ENCODE data around the gene UBA1.
A peak's percentile ranks its signal among the peaks of the same experiment; 100 is the strongest.

Gene UBA1

GRCh38 chrX:47193475-47194193 lies at the start of gene UBA1:
Gene UBA1, plus strand, starts transcription at chrX:47193829. Its CDS starts 4,974 bp downstream, at chrX:47198803.
- DNase-seq (ENCODE audit: low read depth in 3 of 3): peak; percentile 77 to 96 (median 85)

GRCh38 chrX:47143894-47144625 lies 49.6 kb upstream of the UBA1 start:
- DNase-seq (ENCODE audit: low read depth in 3 of 3): no peak

GRCh38 chrX:47144626-47145394 lies 48.8 kb upstream of the UBA1 start, which contains the start of the genes NDUFB11 and RBM10:
Gene NDUFB11, minus strand, starts transcription at chrX:47144702. Its CDS starts 23 bp downstream, at chrX:47144679.
Gene RBM10, plus strand, starts transcription at chrX:47145221. Its CDS starts 2,261 bp downstream, at chrX:47147482.
- peak; percentile 75 to 89 (median 79) for DNase-seq (ENCODE audit: low read depth in 3 of 3)

- DNase-seq (ENCODE audit: low read depth in 3 of 3): no peak
These were observed 48.1 kb upstream of the UBA1 start for GRCh38 chrX:47145395-47146120.

GRCh38 chrX:47146121-47146935 lies 47.3 kb upstream of the UBA1 start:
- no peak for DNase-seq (ENCODE audit: low read depth in 3 of 3)

GRCh38 chrX:47146936-47147859 lies 46.4 kb upstream of the UBA1 start:
- no peak for DNase-seq (ENCODE audit: low read depth in 3 of 3)

- DNase-seq (ENCODE audit: low read depth in 3 of 3): no peak
These were observed 44.7 kb upstream of the UBA1 start for GRCh38 chrX:47148946-47149345.

GRCh38 chrX:47151435-47151834 lies 42.2 kb upstream of the UBA1 start:
- DNase-seq (ENCODE audit: low read depth in 3 of 3): no peak

- DNase-seq (ENCODE audit: low read depth in 3 of 3): no peak
These were observed 36.8 kb upstream of the UBA1 start for GRCh38 chrX:47156611-47157520.

GRCh38 chrX:47158131-47158530 lies 35.5 kb upstream of the UBA1 start:
- no peak for DNase-seq (ENCODE audit: low read depth in 3 of 3)

- no peak for DNase-seq (ENCODE audit: low read depth in 3 of 3)
These were observed 34.8 kb upstream of the UBA1 start for GRCh38 chrX:47158781-47159180.

- no peak for DNase-seq (ENCODE audit: low read depth in 3 of 3)
These were observed 32.8 kb upstream of the UBA1 start for GRCh38 chrX:47160781-47161180.

GRCh38 chrX:47162927-47163583 lies 30.6 kb upstream of the UBA1 start:
- DNase-seq (ENCODE audit: low read depth in 3 of 3): no peak

GRCh38 chrX:47164420-47164819 lies 29.2 kb upstream of the UBA1 start:
- no peak for DNase-seq (ENCODE audit: low read depth in 3 of 3)

GRCh38 chrX:47166126-47166525 lies 27.5 kb upstream of the UBA1 start:
- no peak for DNase-seq (ENCODE audit: low read depth in 3 of 3)

- no peak for DNase-seq (ENCODE audit: low read depth in 3 of 3)
These were observed 25.0 kb upstream of the UBA1 start for GRCh38 chrX:47168495-47169073.

GRCh38 chrX:47169273-47169672 lies 24.4 kb upstream of the UBA1 start:
- DNase-seq (ENCODE audit: low read depth in 3 of 3): no peak

Measured in stimulated activated CD4-positive, alpha-beta T cell treated with anti-CD3 and anti-CD28 coated beads, TNF-alpha, amount 100 ng/mL, for 48 hours (primary cell).